H1 (cell line): ENCODE data around the gene FLVCR2. TPM values are rescaled to one million over a fixed set of nuclear protein-coding genes. Genes with fewer than 3 reads are reported as not detected.

Experiments
- CTCF ChIA-PET: fragments of 300-600 bp; sonication (Branson Sonifier 250); formaldehyde crosslinking; loops from one replicate; lab custom pipeline; 2021; ENCODE audit not compliant: partially characterized antibody; lab: Charles Lee
- POLR2A ChIA-PET: fragments of 300-600 bp; sonication (Branson Sonifier 250); formaldehyde crosslinking; loops from one replicate; lab custom pipeline; 2021; ENCODE audit warnings: inconsistent platforms; ENCODE audit not compliant: partially characterized antibody; lab: Charles Lee
- DNase-seq, 2 experiments: peaks; one replicate each; pipeline versions ENCODE4 v3.0.0 to v3.0.0-alpha.2; 2010 to 2022; ENCODE audit warnings: low spot score in 2 of 2, low read depth in 1 of 2, mixed read lengths in 1 of 2
- FAIRE-seq: peaks from 2 replicates; lab custom pipeline; 2011; peaks lifted over from hg19 to GRCh38; lab: Jason Lieb, UNC
- H2AFZ ChIP-seq: 2 replicates; pipeline ENCODE4 v1.8.1; 2012; ENCODE audit warnings: low read length, inconsistent platforms
- H2AK5ac ChIP-seq: 2 replicates; pipeline ENCODE4 v1.6.1; 2013; ENCODE audit warnings: low read depth, low read length
- H2BK120ac ChIP-seq: replicated peaks from 2 replicates; pipeline ENCODE3; 2013; ENCODE audit warnings: low read depth, low read length, inconsistent platforms
- H2BK12ac ChIP-seq: 2 replicates; pipeline ENCODE4 v1.6.1; 2013; ENCODE audit warnings: low read depth, low read length
- H2BK15ac ChIP-seq: 2 replicates; pipeline ENCODE4 v1.6.1; 2013; ENCODE audit warnings: low read length
- H2BK20ac ChIP-seq: 2 replicates; pipeline ENCODE4 v1.6.1; 2013; ENCODE audit warnings: low read length
- H2BK5ac ChIP-seq: 2 replicates; pipeline ENCODE4 v1.6.1; 2013; ENCODE audit warnings: low read depth, low read length
- H3K14ac ChIP-seq: 2 replicates; pipeline ENCODE4 v1.6.1; 2013; ENCODE audit warnings: inconsistent platforms; ENCODE audit not compliant: insufficient read length
- H3K18ac ChIP-seq: 2 replicates; pipeline ENCODE4 v1.6.1; 2013; ENCODE audit warnings: low read length; ENCODE audit errors: extremely low read depth
- H3K23ac ChIP-seq: 2 replicates; pipeline ENCODE4 v1.6.1; 2013; ENCODE audit warnings: inconsistent platforms; ENCODE audit not compliant: insufficient read length
- H3K23me2 ChIP-seq: 2 replicates; pipeline ENCODE4 v1.6.1; 2013; ENCODE audit warnings: low read depth, low read length
- H3K27ac ChIP-seq: 2 replicates; pipeline ENCODE4 v1.6.1; 2011; ENCODE audit warnings: low read depth, low read length, inconsistent platforms
- H3K27me3 ChIP-seq, 4 experiments: replicated peaks in 1 of 4; 1 replicate in 1 of 4; 2 replicates in 3 of 4; pipeline versions ENCODE4 v1.6.1 to v1.8.1; 2011 to 2013; ENCODE audit warnings: low read length in 3 of 4, mild to moderate bottlenecking in 3 of 4, inconsistent platforms in 2 of 4, mixed read lengths in 2 of 4, moderate library complexity in 1 of 4; ENCODE audit not compliant: control insufficient read depth in 3 of 4, insufficient read depth in 3 of 4; ENCODE audit errors: extremely low read depth in 1 of 4
- H3K36me3 ChIP-seq, 4 experiments: 2 replicates each; pipeline versions ENCODE4 v1.6.1 to v1.8.1; 2011 to 2013; ENCODE audit warnings: mild to moderate bottlenecking in 4 of 4, low read length in 3 of 4, moderate library complexity in 2 of 4, control low read depth in 1 of 4, inconsistent platforms in 1 of 4; ENCODE audit not compliant: insufficient read depth in 4 of 4, control insufficient read depth in 2 of 4
- H3K4ac ChIP-seq: replicated peaks from 2 replicates; pipeline ENCODE3; 2013; ENCODE audit warnings: low read length, low read depth, mixed read lengths, inconsistent platforms; ENCODE audit not compliant: insufficient read length
- H3K4me1 ChIP-seq, 4 experiments: replicated peaks in 1 of 4; 1 replicate in 1 of 4; 2 replicates in 3 of 4; pipeline versions ENCODE4 v1.6.1 to v1.8.1; 2011 to 2013; ENCODE audit warnings: low read length in 3 of 4, inconsistent platforms in 2 of 4, mixed read lengths in 1 of 4; ENCODE audit not compliant: insufficient read depth in 4 of 4, control insufficient read depth in 3 of 4
- H3K4me2 ChIP-seq, 2 experiments: 2 replicates each; pipeline versions ENCODE4 v1.6.1 to v1.8.1; 2011 to 2013; ENCODE audit warnings: low read depth in 2 of 2, low read length in 2 of 2, control low read depth in 1 of 2, inconsistent platforms in 1 of 2, mild to moderate bottlenecking in 1 of 2; ENCODE audit not compliant: insufficient read depth in 1 of 2
- H3K4me3 ChIP-seq, 4 experiments: fragments of 200-600, 300-600 bp in 1 of 4; sonication (generic), shearing (Covaris generic), sonication (Bioruptor Twin) in 1 of 4; 2 replicates each; pipeline versions ENCODE4 v1.5.1 to v1.8.1; 2011 to 2016; ENCODE audit warnings: low read length in 4 of 4, low read depth in 3 of 4, control low read depth in 2 of 4, inconsistent platforms in 2 of 4, mild to moderate bottlenecking in 2 of 4, mixed read lengths in 1 of 4, moderate library complexity in 1 of 4; ENCODE audit not compliant: insufficient read depth in 2 of 4; ENCODE audit errors: extremely low read depth in 1 of 4
- H3K56ac ChIP-seq: replicated peaks from 2 replicates; pipeline ENCODE3; 2013; ENCODE audit warnings: low read depth, mild to moderate bottlenecking, mixed read lengths, low read length, inconsistent platforms; ENCODE audit not compliant: insufficient read length
- H3K79me1 ChIP-seq: 2 replicates; pipeline ENCODE4 v1.6.1; 2013; ENCODE audit warnings: low read depth, low read length, control low read depth
- H3K79me2 ChIP-seq, 2 experiments: 2 replicates each; pipeline versions ENCODE4 v1.6.1 to v1.8.1; 2012 to 2013; ENCODE audit warnings: low read length in 2 of 2, mild to moderate bottlenecking in 2 of 2, inconsistent platforms in 1 of 2; ENCODE audit not compliant: insufficient read depth in 2 of 2, control insufficient read depth in 1 of 2
- H3K9ac ChIP-seq, 4 experiments: replicated peaks in 1 of 4; 1 replicate in 1 of 4; 2 replicates in 3 of 4; pipeline versions ENCODE4 v1.6.1 to v1.8.1; 2011 to 2013; ENCODE audit warnings: low read depth in 3 of 4, low read length in 3 of 4, control low read depth in 2 of 4, mild to moderate bottlenecking in 2 of 4, moderate library complexity in 2 of 4, inconsistent platforms in 1 of 4; ENCODE audit errors: extremely low read depth in 1 of 4
- H3K9me3 ChIP-seq, 2 experiments: 2 replicates each; pipeline versions ENCODE4 v1.6.1 to v1.8.1; 2012 to 2013; ENCODE audit warnings: mild to moderate bottlenecking in 2 of 2, moderate library complexity in 2 of 2, control low read depth in 1 of 2, inconsistent platforms in 1 of 2, low read depth in 1 of 2, low read length in 1 of 2, mixed read lengths in 1 of 2; ENCODE audit not compliant: insufficient read depth in 2 of 2
- H4K20me1 ChIP-seq, 2 experiments: replicated peaks in 1 of 2; 2 replicates each; pipeline versions ENCODE3 to v1.8.1; 2011 to 2013; ENCODE audit warnings: inconsistent platforms in 2 of 2, low read length in 2 of 2, mild to moderate bottlenecking in 1 of 2; ENCODE audit not compliant: insufficient read depth in 2 of 2, control insufficient read depth in 1 of 2
- H4K5ac ChIP-seq: 2 replicates; pipeline ENCODE4 v1.6.1; 2013; ENCODE audit warnings: low read length, low read depth, mixed read lengths, inconsistent platforms; ENCODE audit not compliant: insufficient read length
- H4K8ac ChIP-seq: 2 replicates; pipeline ENCODE4 v1.8.0; 2013; ENCODE audit warnings: mild to moderate bottlenecking, moderate library complexity, low read length, inconsistent platforms; ENCODE audit not compliant: insufficient read depth; ENCODE audit errors: extremely low read depth
- H4K91ac ChIP-seq: replicated peaks from 2 replicates; pipeline ENCODE3; 2013; ENCODE audit warnings: low read length, mixed read lengths, inconsistent platforms; ENCODE audit not compliant: insufficient read length
- BCL11A ChIP-seq, 2 experiments: IDR thresholded peaks; one replicate each; pipeline ENCODE4 v1.6.1; 2011; ENCODE audit warnings: low read depth in 2 of 2, low read length in 2 of 2, mild to moderate bottlenecking in 2 of 2
- CEBPB ChIP-seq: IDR thresholded peaks from 2 replicates; pipeline ENCODE4 v1.6.1; 2012; ENCODE audit warnings: low read depth, low read length
- EZH2 ChIP-seq: fragments of 200-600 bp; sonication (generic); IDR thresholded peaks from 2 replicates; pipeline ENCODE4 v1.7.1; 2012; ENCODE audit warnings: low read depth, mild to moderate bottlenecking, moderate library complexity, low read length, inconsistent platforms; ENCODE audit not compliant: severe bottlenecking
- KDM1A ChIP-seq: fragments of 200-600, 300-600 bp; sonication (generic); IDR thresholded peaks from 2 replicates; pipeline ENCODE4 v1.7.1; 2016; ENCODE audit warnings: mild to moderate bottlenecking, low read length, borderline replicate concordance
- MAX ChIP-seq: IDR thresholded peaks from 2 replicates; pipeline ENCODE4 v1.6.1; 2012; ENCODE audit warnings: inconsistent platforms
- POLR2A ChIP-seq, 2 experiments: IDR thresholded peaks; 1 replicate in 1 of 2; 2 replicates in 1 of 2; pipeline ENCODE4 v1.6.1; 2011; ENCODE audit warnings: low read depth in 2 of 2, low read length in 2 of 2, mild to moderate bottlenecking in 2 of 2; ENCODE audit errors: control extremely low read depth in 1 of 2
- POU5F1 ChIP-seq: IDR thresholded peaks from 2 replicates; pipeline ENCODE4 v1.6.1; 2011; ENCODE audit warnings: low read depth, mild to moderate bottlenecking, low read length, moderate library complexity
- SIRT6 ChIP-seq: IDR thresholded peaks from one replicate; pipeline ENCODE4 v1.7.1; 2012; ENCODE audit warnings: low read length, inconsistent platforms
- TBP ChIP-seq: IDR thresholded peaks from 2 replicates; pipeline ENCODE4 v1.6.1; 2011; ENCODE audit warnings: low read depth, low read length, improper control_type of control experiment
- WGBS, 2 experiments: shearing (Covaris generic) in 1 of 2; methylation state at CpG; one replicate each; pipeline versions ENCODE4 v1.1.6 to v1.1.7; 2013 to 2015; ENCODE audit warnings: low lambda C conversion rate in 2 of 2, mixed read lengths in 2 of 2, inconsistent platforms in 1 of 2, low coverage in 1 of 2, missing lambda C conversion rate in 1 of 2; ENCODE audit not compliant: insufficient replicate concordance in 2 of 2, insufficient coverage in 1 of 2, insufficient read length in 1 of 2; ENCODE audit errors: extremely low coverage in 1 of 2, missing lambda C conversion rate in 1 of 2; 5-methylcytosine and 5-hydroxymethylcytosine counted together
- polyA plus RNA-seq, 7 experiments: library from polyadenylated mRNA; depleted of rRNA in 3 of 7; stranded (reverse) in 5 of 7; unstranded in 2 of 7; fragments of >200 nt in 5 of 7; fragments of 200-250 nt in 2 of 7; gene quantifications; 1 replicate in 5 of 7; 2 replicates in 1 of 7; 4 replicates in 1 of 7; pipeline versions ENCODE4 v1.2.1 to v1.2.3, GENCODE V29; 2011 to 2013; ENCODE audit warnings: missing spikeins in 2 of 7, mixed read lengths in 2 of 7
- total RNA-seq: library from RNA; stranded (reverse); fragmentation: NEBNext Ultra II Directional; extraction: Animal tissue kit (Norgen Biotek cat#: 25700); gene quantifications from 2 replicates; pipeline ENCODE4 v1.2.1, GENCODE V29; 2021
- TF ChIP-seq, protein P1 (sequence below), 3 experiments: IDR thresholded peaks; 1 replicate in 2 of 3; 2 replicates in 1 of 3; pipeline versions ENCODE4 v1.5.1 to v1.6.1; 2011; ENCODE audit warnings: low read length in 3 of 3, mild to moderate bottlenecking in 3 of 3, inconsistent platforms in 2 of 3, low read depth in 1 of 3, moderate library complexity in 1 of 3; ENCODE audit not compliant: insufficient read depth in 1 of 3; ENCODE audit errors: control extremely low read depth in 1 of 3

FLVCR2 gene
- total and polyA plus RNA-seq, 2 of the 8 experiments (the other 6 are each of a cell fraction or from before 2014, with no cell fraction given) = 7.1 to 8.2 TPM

DNA sequence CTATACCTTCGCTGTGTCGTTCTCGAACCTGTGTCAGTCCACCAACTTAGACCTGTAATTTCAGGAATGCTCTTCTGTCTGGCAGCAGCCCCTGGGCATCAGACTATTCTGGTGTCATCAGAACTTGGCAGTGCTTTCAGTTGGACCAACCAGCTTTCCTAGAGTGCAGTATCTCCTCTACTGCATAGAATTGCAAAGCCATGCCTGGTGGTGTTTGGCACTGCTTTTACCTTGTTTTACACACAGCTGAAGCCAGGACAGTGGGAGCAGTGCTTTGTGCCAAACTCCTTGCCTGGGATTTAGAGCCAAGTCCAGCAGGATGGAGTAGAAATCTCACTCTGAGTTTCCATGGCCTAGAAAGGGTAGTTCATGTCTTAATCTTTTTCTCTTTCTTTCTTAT is 1.5 kb downstream of the FLVCR2 start:
- Histone ChIP-seq H3K9me3 (no peaks in the 10 kb centered on the region), H3K14ac (no peak overlapping the region), H3K4me3 (peak overlapping the region in 1 of 4 experiments; percentile 83; a peak in 2 of 8 replicates), H3K23me2 (peaks cover 15% of the 10 kb centered on the region; the same call in 1 of the 2 replicates), H3K56ac (no peak overlapping the region), H2BK5ac (no peak overlapping the region), H4K91ac (no peak overlapping the region), H2AK5ac (no peak overlapping the region), H2BK15ac (no peak overlapping the region), H2BK20ac (0 out of 2 replicates have a peak overlapping the region, but pooled peaks have one; percentile 3), H2BK120ac (no peak overlapping the region), H3K27me3 (peaks cover 0 to 8% (median 5%) of the 10 kb centered on the region in 4 experiments; a peak in 6 of 7 replicates), H4K5ac (no peak overlapping the region), H3K79me2 (no peaks in the 10 kb centered on the region), H3K18ac (no peak overlapping the region), H4K20me1 (no peaks in the 10 kb centered on the region), H3K9ac (no peak overlapping the region), H4K8ac (no peak overlapping the region), H2AFZ (no peak overlapping the region), H2BK12ac (no peak overlapping the region), H3K4me2 (peak overlapping the region; percentile 54 to 92; a peak in 3 of 4 replicates), H3K4ac (no peak overlapping the region), H3K36me3 (no peaks in the 10 kb centered on the region), H3K79me1 (no peaks in the 10 kb centered on the region), H3K4me1 (peaks cover 0 to 13% (median 4%) of the 10 kb centered on the region in 4 experiments; a peak in 4 of 7 replicates), H3K23ac (no peak overlapping the region), H3K27ac (no peak overlapping the region)
- FAIRE-seq = no peak
- 96% methylated on average over 3 of the region's 3 CpGs; no CpG with 5 or more reads in 1 of the 2 experiments for WGBS, 2 experiments
- no peak for DNase-seq
- ChIA-PET POLR2A (interaction anchor here (3.3 kb wide), 1 partner anchor 81 kb away, joined by 22 read pairs; the partner anchor contains the start of genes ERG28 and TTLL5), CTCF (interaction anchor here (1.4 to 19.5 kb wide), 5 partner anchors 12 to 75 kb away, joined by 3 to 348 read pairs (median 16); partner anchors contain the start of genes ERG28 and TTLL5)
- TF ChIP-seq POLR2A (IDR thresholded peaks at IDR 0.05; ENCODE audit: control extremely low read depth in 1 of 2, low read depth in 2 of 2, low read length in 2 of 2) = no peak
- TF ChIP-seq MAX = no peak
- TF ChIP-seq, protein P1, sequence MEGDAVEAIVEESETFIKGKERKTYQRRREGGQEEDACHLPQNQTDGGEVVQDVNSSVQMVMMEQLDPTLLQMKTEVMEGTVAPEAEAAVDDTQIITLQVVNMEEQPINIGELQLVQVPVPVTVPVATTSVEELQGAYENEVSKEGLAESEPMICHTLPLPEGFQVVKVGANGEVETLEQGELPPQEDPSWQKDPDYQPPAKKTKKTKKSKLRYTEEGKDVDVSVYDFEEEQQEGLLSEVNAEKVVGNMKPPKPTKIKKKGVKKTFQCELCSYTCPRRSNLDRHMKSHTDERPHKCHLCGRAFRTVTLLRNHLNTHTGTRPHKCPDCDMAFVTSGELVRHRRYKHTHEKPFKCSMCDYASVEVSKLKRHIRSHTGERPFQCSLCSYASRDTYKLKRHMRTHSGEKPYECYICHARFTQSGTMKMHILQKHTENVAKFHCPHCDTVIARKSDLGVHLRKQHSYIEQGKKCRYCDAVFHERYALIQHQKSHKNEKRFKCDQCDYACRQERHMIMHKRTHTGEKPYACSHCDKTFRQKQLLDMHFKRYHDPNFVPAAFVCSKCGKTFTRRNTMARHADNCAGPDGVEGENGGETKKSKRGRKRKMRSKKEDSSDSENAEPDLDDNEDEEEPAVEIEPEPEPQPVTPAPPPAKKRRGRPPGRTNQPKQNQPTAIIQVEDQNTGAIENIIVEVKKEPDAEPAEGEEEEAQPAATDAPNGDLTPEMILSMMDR (IDR thresholded peaks at IDR 0.05; ENCODE audit: control extremely low read depth in 1 of 3, insufficient read depth in 1 of 3, low read depth in 1 of 3, low read length in 3 of 3) = no peak
- TF ChIP-seq BCL11A (IDR thresholded peaks at IDR 0.05; ENCODE audit: low read depth in 2 of 2, low read length in 2 of 2) = no peak
- TF ChIP-seq KDM1A = no peak
- TF ChIP-seq EZH2 = no peak
- no peak for TF ChIP-seq POU5F1
- no peak for TF ChIP-seq TBP
- no peak for TF ChIP-seq SIRT6
- no peak for TF ChIP-seq CEBPB
